H9 (cell line): ENCODE measurements around the gene NFKBIZ. TPM values are rescaled to one million over a fixed set of nuclear protein-coding genes. Genes with fewer than 3 reads are reported as not detected.

Experiments used
- DNase-seq: peaks from one replicate; pipeline ENCODE4 v3.0.0-alpha.2; 2017
- H2AFZ ChIP-seq: one replicate; pipeline ENCODE4 v1.6.1; 2013; ENCODE audit warnings: mild to moderate bottlenecking, low read length, control low read depth, moderate library complexity
- H2AK5ac ChIP-seq: 2 replicates; pipeline ENCODE4 v1.6.1; 2013; ENCODE audit warnings: low read length, control low read depth, mixed read lengths; ENCODE audit not compliant: insufficient read length
- H2BK120ac ChIP-seq: one replicate; pipeline ENCODE4 v1.6.1; 2013; ENCODE audit warnings: low read depth, mild to moderate bottlenecking, low read length, control low read depth, inconsistent platforms; ENCODE audit not compliant: poor library complexity, severe bottlenecking
- H2BK12ac ChIP-seq: 2 replicates; pipeline ENCODE4 v1.6.1; 2013; ENCODE audit warnings: low read length, control low read depth, mixed read lengths, low read depth; ENCODE audit not compliant: insufficient read length
- H2BK15ac ChIP-seq: 2 replicates; pipeline ENCODE4 v1.6.1; 2013; ENCODE audit warnings: low read depth, low read length, control low read depth
- H2BK20ac ChIP-seq: one replicate; pipeline ENCODE4 v1.6.1; 2013; ENCODE audit warnings: low read depth, mild to moderate bottlenecking, low read length, control low read depth, inconsistent platforms; ENCODE audit not compliant: poor library complexity, severe bottlenecking
- H2BK5ac ChIP-seq: 2 replicates; pipeline ENCODE4 v1.6.1; 2013; ENCODE audit warnings: low read length, control low read depth, mixed read lengths; ENCODE audit not compliant: insufficient read length
- H3K14ac ChIP-seq: 2 replicates; pipeline ENCODE4 v1.6.1; 2013; ENCODE audit warnings: low read length, control low read depth; ENCODE audit not compliant: insufficient read depth
- H3K18ac ChIP-seq: 2 replicates; pipeline ENCODE4 v1.6.1; 2013; ENCODE audit warnings: low read depth, mild to moderate bottlenecking, mixed read lengths, low read length, control low read depth; ENCODE audit not compliant: insufficient read length
- H3K23ac ChIP-seq: 2 replicates; pipeline ENCODE4 v1.6.1; 2013; ENCODE audit warnings: low read length, control low read depth, mixed read lengths, low read depth; ENCODE audit not compliant: insufficient read length
- H3K23me2 ChIP-seq: 2 replicates; pipeline ENCODE4 v1.6.1; 2013; ENCODE audit warnings: low read depth, mild to moderate bottlenecking, mixed read lengths, low read length, control low read depth; ENCODE audit not compliant: insufficient read length, poor library complexity, severe bottlenecking
- H3K27ac ChIP-seq: 2 replicates; pipeline ENCODE4 v1.5.1; 2013; ENCODE audit warnings: low read length, control low read depth, mixed read lengths, low read depth; ENCODE audit not compliant: insufficient read length
- H3K27me3 ChIP-seq: 2 replicates; pipeline ENCODE4 v1.6.1; 2013; ENCODE audit warnings: low read length, control low read depth, inconsistent platforms; ENCODE audit not compliant: insufficient read depth
- H3K4ac ChIP-seq: 2 replicates; pipeline ENCODE4 v1.6.1; 2013; ENCODE audit warnings: low read depth, mild to moderate bottlenecking, control low read depth, inconsistent platforms, low read length, moderate library complexity
- H3K4me1 ChIP-seq: 2 replicates; pipeline ENCODE4 v1.6.1; 2013; ENCODE audit warnings: low read length, control low read depth, inconsistent platforms; ENCODE audit not compliant: insufficient read depth
- H3K4me2 ChIP-seq: 2 replicates; pipeline ENCODE4 v1.6.1; 2013; ENCODE audit warnings: low read length, control low read depth, mixed read lengths; ENCODE audit not compliant: insufficient read length, insufficient read depth
- H3K56ac ChIP-seq: 2 replicates; pipeline ENCODE4 v1.6.1; 2013; ENCODE audit warnings: low read depth, mild to moderate bottlenecking, mixed read lengths, low read length, control low read depth; ENCODE audit not compliant: insufficient read length
- H3K79me1 ChIP-seq: 2 replicates; pipeline ENCODE4 v1.6.1; 2013; ENCODE audit warnings: low read depth, mild to moderate bottlenecking, moderate library complexity, low read length, control low read depth, inconsistent platforms; ENCODE audit not compliant: insufficient read depth, poor library complexity, severe bottlenecking
- H3K79me2 ChIP-seq: 2 replicates; pipeline ENCODE4 v1.6.1; 2013; ENCODE audit warnings: low read length, control low read depth, inconsistent platforms; ENCODE audit not compliant: insufficient read depth
- H3K9ac ChIP-seq: 2 replicates; pipeline ENCODE4 v1.6.1; 2013; ENCODE audit warnings: low read length, control low read depth, mixed read lengths; ENCODE audit not compliant: insufficient read length; ENCODE audit errors: extremely low read depth
- H3K9me3 ChIP-seq: one replicate; pipeline ENCODE4 v1.6.1; 2013; ENCODE audit warnings: low read depth, low read length, inconsistent platforms; ENCODE audit not compliant: control insufficient read depth
- H3T11ph ChIP-seq: one replicate; pipeline ENCODE4 v1.6.1; 2013; ENCODE audit warnings: mild to moderate bottlenecking, low read length, control low read depth, inconsistent platforms
- H4K20me1 ChIP-seq: one replicate; pipeline ENCODE4 v1.6.1; 2013; ENCODE audit not compliant: control insufficient read depth, insufficient read length, insufficient read depth
- H4K5ac ChIP-seq: 2 replicates; pipeline ENCODE4 v1.6.1; 2013; ENCODE audit warnings: low read depth, mild to moderate bottlenecking, mixed read lengths, low read length, control low read depth; ENCODE audit not compliant: insufficient read length
- H4K8ac ChIP-seq: replicated peaks from 2 replicates; pipeline ENCODE4 v1.6.1; 2013; ENCODE audit warnings: low read length, control low read depth, mixed read lengths, low read depth; ENCODE audit not compliant: insufficient read length
- H4K91ac ChIP-seq: 2 replicates; pipeline ENCODE4 v1.6.1; 2013; ENCODE audit warnings: low read depth, mild to moderate bottlenecking, moderate library complexity, mixed read lengths, low read length, control low read depth; ENCODE audit not compliant: insufficient read length
- H3K27ac Mint-ChIP-seq, 3 experiments: 2 replicates in 2 of 3; 3 replicates in 1 of 3; pipeline ENCODE4 v1.8.0; 2020 to 2021; ENCODE audit warnings: mixed read lengths in 3 of 3, mild to moderate bottlenecking in 1 of 3, moderate library complexity in 1 of 3
- H3K27me3 Mint-ChIP-seq: 2 replicates; pipeline ENCODE4 v1.8.0; 2021; ENCODE audit warnings: low read depth, mild to moderate bottlenecking, moderate library complexity, mixed read lengths
- H3K36me3 Mint-ChIP-seq, 3 experiments: 2 replicates in 2 of 3; 3 replicates in 1 of 3; pipeline ENCODE4 v1.8.0; 2020 to 2021; ENCODE audit warnings: low read depth in 3 of 3, mixed read lengths in 3 of 3; ENCODE audit not compliant: insufficient read depth in 1 of 3
- H3K4me1 Mint-ChIP-seq, 2 experiments: 2 replicates each; pipeline ENCODE4 v1.8.0; 2020; ENCODE audit warnings: mixed read lengths in 2 of 2
- H3K4me3 Mint-ChIP-seq, 2 experiments: 2 replicates in 1 of 2; 3 replicates in 1 of 2; pipeline ENCODE4 v1.8.0; 2020 to 2021; ENCODE audit warnings: mild to moderate bottlenecking in 2 of 2, mixed read lengths in 2 of 2, moderate library complexity in 1 of 2
- H3K9me3 Mint-ChIP-seq, 2 experiments: 2 replicates in 1 of 2; 3 replicates in 1 of 2; pipeline ENCODE4 v1.8.0; 2020; ENCODE audit warnings: mild to moderate bottlenecking in 2 of 2, mixed read lengths in 2 of 2, moderate library complexity in 1 of 2
- WGBS: extraction: QIAGEN DNeasy Blood & Tissue Kit; methylation state at CpG from one replicate; pipeline ENCODE4 v1.1.7; 2013; ENCODE audit warnings: missing lambda C conversion rate, low lambda C conversion rate, mixed read lengths; ENCODE audit not compliant: insufficient read length; ENCODE audit errors: extremely low coverage; 5-methylcytosine and 5-hydroxymethylcytosine counted together
- total RNA-seq: library from RNA; stranded (reverse); gene quantifications from 2 replicates; pipeline ENCODE4 v1.2.1, GENCODE V29; 2021
- TF ChIP-seq, protein P1 (sequence below): fragments of 200-600 bp; sonication (generic); conservative IDR thresholded peaks from 3 replicates; pipeline ENCODE4 v1.8.0; 2021; ENCODE audit warnings: antibody characterized with exemption, mild to moderate bottlenecking

The NFKBIZ gene
- total RNA-seq, 1 experiment from 2014 or later, result 11.1 TPM

DNA sequence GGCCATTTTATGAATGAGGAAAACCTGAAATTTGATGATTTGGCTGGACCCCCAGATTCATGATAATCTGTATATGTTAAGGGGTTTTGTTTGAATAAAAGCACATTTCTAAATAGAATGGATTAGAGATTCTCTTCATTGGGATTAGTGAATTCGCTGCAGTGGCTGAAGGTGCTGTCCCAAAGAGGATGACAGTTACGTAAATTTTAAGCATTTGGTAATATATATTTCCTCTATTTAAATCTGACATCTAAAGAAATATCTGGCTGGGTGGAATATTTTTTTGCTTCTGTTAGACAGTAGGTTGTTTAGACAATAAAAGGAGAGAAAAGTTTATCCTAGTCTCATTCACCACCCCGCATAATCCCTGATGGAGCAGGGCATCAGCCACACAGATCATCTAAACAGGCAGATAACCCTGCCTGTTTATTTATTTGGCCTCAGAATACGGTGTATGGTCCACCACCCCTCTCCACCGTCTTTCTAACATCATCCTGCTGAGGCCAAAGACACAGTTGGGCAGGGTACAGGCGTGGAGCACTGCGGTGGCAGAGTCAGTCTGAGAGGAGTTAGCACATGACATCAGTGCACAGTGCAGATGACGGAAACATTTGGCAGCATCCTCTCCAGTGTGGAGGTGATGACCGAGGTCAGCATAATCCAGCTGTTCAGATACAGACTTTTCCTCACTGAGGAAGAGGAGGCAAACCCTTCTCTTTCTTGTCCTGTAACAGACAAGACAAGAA, 20.4 kb upstream of the NFKBIZ start:
- no peak overlapping the region for H4K5ac ChIP-seq
- H2AFZ ChIP-seq, result no peak overlapping the region
- no peaks in the 10 kb centered on the region for H3K23me2 ChIP-seq
- no peak overlapping the region for H2BK12ac ChIP-seq
- no peaks in the 10 kb centered on the region for H3K27me3 ChIP-seq
- H3K79me2 ChIP-seq, result no peaks in the 10 kb centered on the region
- H4K91ac ChIP-seq, result no peak overlapping the region
- H3K18ac ChIP-seq, result no peak overlapping the region
- no peak overlapping the region for H2BK5ac ChIP-seq
- no peak overlapping the region for H4K8ac ChIP-seq
- no peak overlapping the region for H3T11ph ChIP-seq
- Mint-ChIP-seq H3K27ac (peak overlapping the region in 2 of 3 experiments; percentile 52 to 82; a peak in 2 of 7 replicates), H3K36me3 (peaks cover 0 to 1% (median 0%) of the 10 kb centered on the region in 3 experiments; a peak in 2 of 7 replicates), H3K9me3 (no peaks in the 10 kb centered on the region), H3K27me3 (no peaks in the 10 kb centered on the region), H3K4me1 (peaks cover 21 to 28% of the 10 kb centered on the region in 2 experiments), H3K4me3 (peak overlapping the region in 1 of 2 experiments; percentile 0; a peak in 3 of 5 replicates)
- H2AK5ac ChIP-seq, result no peak overlapping the region
- no peak overlapping the region for H3K14ac ChIP-seq
- no peak for DNase-seq
- H3K23ac ChIP-seq, result no peak overlapping the region
- H3K4me1 ChIP-seq, result no peaks in the 10 kb centered on the region; the same call in 1 of the 2 replicates
- no peak overlapping the region for H3K4me2 ChIP-seq
- H3K27ac ChIP-seq, result no peak overlapping the region
- H2BK120ac ChIP-seq, result no peak overlapping the region
- no peak overlapping the region for H2BK15ac ChIP-seq
- no peaks in the 10 kb centered on the region for H4K20me1 ChIP-seq
- H3K56ac ChIP-seq, result no peak overlapping the region
- no peak overlapping the region for H3K9ac ChIP-seq
- WGBS, result no CpG with 5 or more reads among the region's 9 CpGs
- TF ChIP-seq, protein P1, sequence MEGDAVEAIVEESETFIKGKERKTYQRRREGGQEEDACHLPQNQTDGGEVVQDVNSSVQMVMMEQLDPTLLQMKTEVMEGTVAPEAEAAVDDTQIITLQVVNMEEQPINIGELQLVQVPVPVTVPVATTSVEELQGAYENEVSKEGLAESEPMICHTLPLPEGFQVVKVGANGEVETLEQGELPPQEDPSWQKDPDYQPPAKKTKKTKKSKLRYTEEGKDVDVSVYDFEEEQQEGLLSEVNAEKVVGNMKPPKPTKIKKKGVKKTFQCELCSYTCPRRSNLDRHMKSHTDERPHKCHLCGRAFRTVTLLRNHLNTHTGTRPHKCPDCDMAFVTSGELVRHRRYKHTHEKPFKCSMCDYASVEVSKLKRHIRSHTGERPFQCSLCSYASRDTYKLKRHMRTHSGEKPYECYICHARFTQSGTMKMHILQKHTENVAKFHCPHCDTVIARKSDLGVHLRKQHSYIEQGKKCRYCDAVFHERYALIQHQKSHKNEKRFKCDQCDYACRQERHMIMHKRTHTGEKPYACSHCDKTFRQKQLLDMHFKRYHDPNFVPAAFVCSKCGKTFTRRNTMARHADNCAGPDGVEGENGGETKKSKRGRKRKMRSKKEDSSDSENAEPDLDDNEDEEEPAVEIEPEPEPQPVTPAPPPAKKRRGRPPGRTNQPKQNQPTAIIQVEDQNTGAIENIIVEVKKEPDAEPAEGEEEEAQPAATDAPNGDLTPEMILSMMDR, result no peak
- H3K9me3 ChIP-seq, result no peaks in the 10 kb centered on the region
- H3K4ac ChIP-seq, result no peak overlapping the region
- H2BK20ac ChIP-seq, result no peak overlapping the region
- H3K79me1 ChIP-seq, result no peaks in the 10 kb centered on the region
